Spleen (tissue), 7 donors: ENCODE measurements around the gene PRDX2.

ENCODE experiments used
- POLR2A ChIP-seq, 3 donors: fragments of 450-650 bp; IDR thresholded peaks; one replicate each; pipeline ENCODE4 v1.5.1; 2017; ENCODE audit warnings: antibody characterized with exemption in 3 of 3, mild to moderate bottlenecking in 1 of 3
- POLR2AphosphoS5 ChIP-seq, 3 donors: sonication (generic); formaldehyde crosslinking; IDR thresholded peaks; one replicate each; pipeline ENCODE4 v1.5.1; 2017; ENCODE audit warnings: antibody characterized with exemption in 3 of 3
- TF ChIP-seq, protein P1 (sequence below), 11 experiments: fragments of 200-600 bp in 7 of 11; fragments of 450-650 bp in 4 of 11; sonication (generic) in 4 of 11; IDR thresholded peaks in 8 of 11; conservative IDR thresholded peaks in 3 of 11; 1 replicate in 7 of 11; 2 replicates in 4 of 11; pipeline versions ENCODE4 v1.4.0 to v1.8.0; 2016 to 2021; ENCODE audit warnings: antibody characterized with exemption in 11 of 11, inconsistent platforms in 4 of 11, mild to moderate bottlenecking in 1 of 11
- donor health status: DM: no; HTN: no; CAD: no; lungs with moderate emphysema.
- donor health status: DM: no; HTN: no; CAD: no.
- donor health status: DM: no; HTN: no; CAD: no.

DNA sequence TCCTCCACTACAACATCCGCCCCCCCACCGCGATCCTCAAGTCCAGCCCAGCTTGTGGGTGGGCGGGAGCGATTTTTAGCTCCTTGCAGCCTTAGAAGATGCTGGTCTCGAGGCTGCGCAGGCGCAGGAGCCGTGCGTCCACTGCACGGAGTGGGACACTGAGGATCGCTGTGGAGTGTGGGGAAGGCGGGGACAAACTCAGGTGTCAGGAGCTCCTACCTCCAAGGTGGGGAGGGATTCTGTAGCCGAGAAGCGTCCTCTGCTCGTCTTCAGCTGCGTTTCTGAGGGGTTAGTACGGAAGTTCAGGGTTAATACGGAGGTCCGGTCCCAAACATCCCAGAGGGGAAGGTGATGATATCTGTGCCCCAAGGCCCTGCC is 33.0 kb upstream of the PRDX2 start, which contains the start of gene RTBDN:
- TF ChIP-seq, protein P1, sequence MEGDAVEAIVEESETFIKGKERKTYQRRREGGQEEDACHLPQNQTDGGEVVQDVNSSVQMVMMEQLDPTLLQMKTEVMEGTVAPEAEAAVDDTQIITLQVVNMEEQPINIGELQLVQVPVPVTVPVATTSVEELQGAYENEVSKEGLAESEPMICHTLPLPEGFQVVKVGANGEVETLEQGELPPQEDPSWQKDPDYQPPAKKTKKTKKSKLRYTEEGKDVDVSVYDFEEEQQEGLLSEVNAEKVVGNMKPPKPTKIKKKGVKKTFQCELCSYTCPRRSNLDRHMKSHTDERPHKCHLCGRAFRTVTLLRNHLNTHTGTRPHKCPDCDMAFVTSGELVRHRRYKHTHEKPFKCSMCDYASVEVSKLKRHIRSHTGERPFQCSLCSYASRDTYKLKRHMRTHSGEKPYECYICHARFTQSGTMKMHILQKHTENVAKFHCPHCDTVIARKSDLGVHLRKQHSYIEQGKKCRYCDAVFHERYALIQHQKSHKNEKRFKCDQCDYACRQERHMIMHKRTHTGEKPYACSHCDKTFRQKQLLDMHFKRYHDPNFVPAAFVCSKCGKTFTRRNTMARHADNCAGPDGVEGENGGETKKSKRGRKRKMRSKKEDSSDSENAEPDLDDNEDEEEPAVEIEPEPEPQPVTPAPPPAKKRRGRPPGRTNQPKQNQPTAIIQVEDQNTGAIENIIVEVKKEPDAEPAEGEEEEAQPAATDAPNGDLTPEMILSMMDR (IDR thresholded peaks at IDR 0.05 in 8 of 11, conservative IDR thresholded peaks at IDR 0.05 in 3 of 11): no peak
- no peak for TF ChIP-seq POLR2AphosphoS5 (IDR thresholded peaks at IDR 0.05)
- no peak for TF ChIP-seq POLR2A (IDR thresholded peaks at IDR 0.05)
